BJ (cell line): ENCODE results near the gene FAM200A. TPM values are rescaled to one million over a fixed set of nuclear protein-coding genes. Genes with fewer than 3 reads are reported as not detected.
"Not testable (repeated sequence)": the region's sequence is repeated elsewhere in the genome, so short reads cannot be mapped to it uniquely, and the experiment has no call there.

Experiments
- CTCF ChIA-PET: fragments of 350-600 bp; formaldehyde crosslinking; extraction: SDS; loops from one replicate; lab custom pipeline; 2021; ENCODE audit warnings: antibody characterized with exemption, inconsistent platforms; lab: Yijun Ruan, JAX
- POLR2A ChIA-PET: fragments of 300-600 bp; sonication (Branson Sonifier 250); formaldehyde crosslinking; extraction: SDS; loops from one replicate; lab custom pipeline; 2021; ENCODE audit warnings: antibody characterized with exemption; lab: Charles Lee
- DNase-seq: peaks from one replicate; pipeline ENCODE4 v3.0.0-alpha.2; 2011; ENCODE audit warnings: low read depth
- H3K27me3 ChIP-seq: 2 replicates; pipeline ENCODE4 v1.6.0; 2011; ENCODE audit warnings: low read length; ENCODE audit not compliant: control insufficient read depth, insufficient read depth
- H3K36me3 ChIP-seq: 2 replicates; pipeline ENCODE4 v1.5.1; 2011; ENCODE audit warnings: low read length; ENCODE audit not compliant: control insufficient read depth, insufficient read depth
- H3K4me3 ChIP-seq: 2 replicates; pipeline ENCODE4 v1.5.1; 2011; ENCODE audit warnings: low read depth, mild to moderate bottlenecking, control low read depth, low read length
- polyA plus RNA-seq: library from polyadenylated mRNA; depleted of rRNA; stranded (reverse); fragments of >200 nt; gene quantifications from 2 replicates; pipeline ENCODE4 v1.2.3, GENCODE V29; 2011
- TF ChIP-seq, protein P1 (sequence below): IDR thresholded peaks from 2 replicates; pipeline ENCODE4 v1.5.1; 2011; ENCODE audit warnings: low read depth, mild to moderate bottlenecking, control low read depth, inconsistent platforms, low read length, moderate library complexity; ENCODE audit not compliant: insufficient read depth

Gene FAM200A
- polyA plus RNA-seq, 1 experiment = 3.8 TPM

GRCh38 chr7:99594948-99595745, 43.2 kb upstream of the FAM200A start:
- no peaks in the 10 kb centered on the region for H3K36me3 ChIP-seq
- ChIA-PET CTCF (no interaction called here), POLR2A (no interaction called here)
- TF ChIP-seq, protein P1, sequence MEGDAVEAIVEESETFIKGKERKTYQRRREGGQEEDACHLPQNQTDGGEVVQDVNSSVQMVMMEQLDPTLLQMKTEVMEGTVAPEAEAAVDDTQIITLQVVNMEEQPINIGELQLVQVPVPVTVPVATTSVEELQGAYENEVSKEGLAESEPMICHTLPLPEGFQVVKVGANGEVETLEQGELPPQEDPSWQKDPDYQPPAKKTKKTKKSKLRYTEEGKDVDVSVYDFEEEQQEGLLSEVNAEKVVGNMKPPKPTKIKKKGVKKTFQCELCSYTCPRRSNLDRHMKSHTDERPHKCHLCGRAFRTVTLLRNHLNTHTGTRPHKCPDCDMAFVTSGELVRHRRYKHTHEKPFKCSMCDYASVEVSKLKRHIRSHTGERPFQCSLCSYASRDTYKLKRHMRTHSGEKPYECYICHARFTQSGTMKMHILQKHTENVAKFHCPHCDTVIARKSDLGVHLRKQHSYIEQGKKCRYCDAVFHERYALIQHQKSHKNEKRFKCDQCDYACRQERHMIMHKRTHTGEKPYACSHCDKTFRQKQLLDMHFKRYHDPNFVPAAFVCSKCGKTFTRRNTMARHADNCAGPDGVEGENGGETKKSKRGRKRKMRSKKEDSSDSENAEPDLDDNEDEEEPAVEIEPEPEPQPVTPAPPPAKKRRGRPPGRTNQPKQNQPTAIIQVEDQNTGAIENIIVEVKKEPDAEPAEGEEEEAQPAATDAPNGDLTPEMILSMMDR = no peak
- no peak for DNase-seq
- no peak overlapping the region for H3K4me3 ChIP-seq
- H3K27me3 ChIP-seq = no peaks in the 10 kb centered on the region

- no peaks in the 10 kb centered on the region for H3K27me3 ChIP-seq
- TF ChIP-seq, protein P1 = no peak
- ChIA-PET CTCF (no interaction called here), POLR2A (no interaction called here)
- DNase-seq = no peak
- no peak overlapping the region for H3K4me3 ChIP-seq
- no peaks in the 10 kb centered on the region for H3K36me3 ChIP-seq
Measured at GRCh38 chr7:99588868-99589267, 37.0 kb upstream of the FAM200A start.

- DNase-seq, H3K36me3 ChIP-seq, H3K27me3 ChIP-seq: not testable (repeated sequence)
- ChIA-PET POLR2A (interaction anchor here (0.9 kb wide), 1 partner anchor 29 kb away, joined by 4 read pairs; no protein-coding TSS in a partner anchor), CTCF (interaction anchor here (0.8 to 2.1 kb wide), 4 partner anchors 9 to 76 kb away, joined by 3 to 6 read pairs (median 3); no protein-coding TSS in a partner anchor)
- peak overlapping the region; percentile 53 for H3K4me3 ChIP-seq
Measured at GRCh38 chr7:99580778-99581332, 28.9 kb upstream of the FAM200A start.

DNA sequence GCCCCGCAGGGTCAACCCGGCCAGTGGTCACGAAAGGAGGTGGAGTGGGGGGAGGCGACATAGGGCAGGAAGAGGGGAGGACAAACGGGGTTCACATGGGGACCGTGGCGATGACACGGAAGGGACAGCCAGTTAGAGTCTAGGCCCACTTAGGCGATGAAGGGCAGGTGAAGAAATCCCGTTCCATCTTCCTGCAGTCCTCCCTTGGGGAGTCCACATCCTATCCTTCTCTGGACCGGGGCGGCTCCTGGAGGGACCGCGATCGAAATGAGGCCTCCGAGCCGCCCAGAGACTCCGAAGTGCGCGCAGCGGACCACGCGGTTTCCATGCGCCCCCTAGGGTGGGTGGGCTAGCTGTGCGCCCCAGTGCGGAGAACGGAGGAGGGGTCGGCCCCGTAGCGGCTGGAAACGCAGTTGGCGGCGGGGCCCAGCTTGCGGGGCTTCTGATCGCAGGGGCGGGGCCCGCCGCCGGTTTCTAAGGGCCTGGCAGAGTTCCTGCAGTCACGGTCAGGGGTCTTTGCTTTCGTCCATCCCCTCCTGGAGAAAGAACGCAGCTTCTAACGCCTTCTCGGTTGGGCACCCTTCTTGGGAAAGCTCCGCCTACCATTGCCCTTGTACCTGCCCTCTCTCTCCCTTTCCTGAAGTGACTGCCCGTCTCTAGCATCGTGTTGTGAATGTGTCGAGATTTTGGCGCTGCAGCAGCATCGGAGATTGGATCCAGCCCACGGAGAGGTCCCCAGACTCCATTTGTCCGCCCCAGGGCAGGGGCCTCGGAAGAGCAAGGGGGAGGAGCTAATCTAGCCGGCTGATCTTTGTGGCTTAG, 28.3 kb upstream of the FAM200A start:
- no peak for DNase-seq
- TF ChIP-seq, protein P1 = peak; percentile 51

GRCh38 chr7:99579281-99579955, 27.5 kb upstream of the FAM200A start:
- Histone ChIP-seq H3K36me3 (no peaks in the 10 kb centered on the region), H3K4me3 (peak overlapping the region; percentile 53), H3K27me3 (no peaks in the 10 kb centered on the region)
- TF ChIP-seq, protein P1 = no peak
- DNase-seq = no peak
- ChIA-PET POLR2A (no interaction called here), CTCF (interaction anchor here (2.1 kb wide), 1 partner anchor 54 kb away, joined by 6 read pairs; no protein-coding TSS in a partner anchor)

More for the DNA sequence above, 28.3 kb upstream of the FAM200A start:
- ChIA-PET POLR2A (interaction anchor here (0.9 kb wide), 1 partner anchor 28 kb away, joined by 4 read pairs; no protein-coding TSS in a partner anchor), CTCF (interaction anchor here (0.8 to 2.1 kb wide), 3 partner anchors 8 to 75 kb away, joined by 3 to 6 read pairs (median 3); no protein-coding TSS in a partner anchor)
- H3K36me3 ChIP-seq = no peaks in the 10 kb centered on the region
- peak overlapping the region; percentile 53 for H3K4me3 ChIP-seq
- H3K27me3 ChIP-seq = no peaks in the 10 kb centered on the region
